DOHH2 (cell line): ENCODE data around the gene GRM2.

ENCODE experiments used
- CTCF ChIP-seq: fragments of 200-600 bp; sonication (generic); IDR thresholded peaks from one replicate; pipeline ENCODE4 v1.5.1; 2014; ENCODE audit warnings: antibody characterized with exemption, mild to moderate bottlenecking, low read depth, low read length; ENCODE audit not compliant: poor library complexity, severe bottlenecking
- EZH2phosphoT487 ChIP-seq: fragments of 200-600 bp; sonication (generic); IDR thresholded peaks from 2 replicates; pipeline ENCODE4 v1.6.1; 2017; ENCODE audit warnings: borderline replicate concordance, mild to moderate bottlenecking, antibody characterized with exemption, low read length, moderate library complexity, mixed read lengths

GRCh38 chr3:51679318-51679717 is 27.6 kb upstream of the GRM2 start:
- TF ChIP-seq CTCF (no peak), EZH2phosphoT487 (no peak)
